HepG2 (cell line): Measurements from ENCODE around the gene CXCL17. TPM values are rescaled to one million over a fixed set of nuclear protein-coding genes. Genes with fewer than 3 reads are reported as not detected.

Experiments
- AKAP8 ChIP-seq: sonication (generic); formaldehyde crosslinking; IDR thresholded peaks from 2 replicates; pipeline ENCODE4 v1.5.1; 2020; ENCODE audit warnings: mild to moderate bottlenecking, missing genetic modification reagents
- ARID2 ChIP-seq: sonication (generic); formaldehyde crosslinking; IDR thresholded peaks from 2 replicates; pipeline ENCODE4 v1.8.1; 2022; ENCODE audit warnings: mild to moderate bottlenecking, missing genetic modification reagents, borderline replicate concordance
- EZH2 ChIP-seq: conservative IDR thresholded peaks from 2 replicates; pipeline ENCODE4 v1.6.1; 2012; ENCODE audit warnings: mild to moderate bottlenecking, low read depth, low read length, moderate library complexity
- HNF4A ChIP-seq: sonication (generic); formaldehyde crosslinking; IDR thresholded peaks from 2 replicates; pipeline ENCODE4 v1.4.0; 2020; ENCODE audit warnings: missing genetic modification reagents
- KMT2B ChIP-seq: IDR thresholded peaks from 2 replicates; pipeline ENCODE4 v1.6.1; 2016; ENCODE audit warnings: missing genetic modification reagents, missing compliant biosample characterization
- PRDM15 ChIP-seq: sonication (generic); formaldehyde crosslinking; IDR thresholded peaks from 2 replicates; pipeline ENCODE4 v1.4.0; 2020; ENCODE audit warnings: missing genetic modification reagents
- RFX1 ChIP-seq: fragments of 450-650 bp; IDR thresholded peaks from 2 replicates; pipeline ENCODE4 v1.6.1; 2017
- SALL1 ChIP-seq: sonication (generic); formaldehyde crosslinking; IDR thresholded peaks from 2 replicates; pipeline ENCODE4 v1.8.0; 2022; ENCODE audit warnings: mild to moderate bottlenecking, missing genetic modification reagents
- STAT5B ChIP-seq: sonication (generic); formaldehyde crosslinking; IDR thresholded peaks from 2 replicates; pipeline ENCODE4 v1.4.0; 2020; ENCODE audit warnings: missing genetic modification reagents
- ZFY ChIP-seq: sonication (generic); formaldehyde crosslinking; IDR thresholded peaks from 2 replicates; pipeline ENCODE4 v1.4.0; 2020; ENCODE audit warnings: missing genetic modification reagents
- ZNF326 ChIP-seq: sonication (generic); formaldehyde crosslinking; IDR thresholded peaks from 2 replicates; pipeline ENCODE4 v1.4.0; 2020; ENCODE audit warnings: missing genetic modification reagents, borderline replicate concordance
- ZNF451 ChIP-seq: sonication (generic); formaldehyde crosslinking; IDR thresholded peaks from 2 replicates; pipeline ENCODE4 v1.5.0; 2020; ENCODE audit warnings: mild to moderate bottlenecking, missing genetic modification reagents
- ZNF546 ChIP-seq: sonication (generic); formaldehyde crosslinking; conservative IDR thresholded peaks from 2 replicates; pipeline ENCODE4 v1.8.1; 2023; ENCODE audit warnings: mild to moderate bottlenecking, missing genetic modification reagents
- ZNF724P ChIP-seq: sonication (generic); formaldehyde crosslinking; IDR thresholded peaks from 2 replicates; pipeline ENCODE4 v1.8.0; 2022; ENCODE audit warnings: missing genetic modification reagents, borderline replicate concordance
- ZSCAN31 ChIP-seq: sonication (generic); formaldehyde crosslinking; IDR thresholded peaks from 2 replicates; pipeline ENCODE4 v1.5.0; 2020; ENCODE audit warnings: low read depth, mild to moderate bottlenecking, missing genetic modification reagents
- polyA plus RNA-seq, 8 experiments: library from polyadenylated mRNA; depleted of rRNA in 3 of 8; stranded (reverse) in 7 of 8; unstranded in 1 of 8; fragments of >200 nt; fragmentation: Illumina TruSeq in 4 of 8; extraction: Trizol in 4 of 8; gene quantifications; 2 replicates each; pipeline versions ENCODE4 v1.2.1 to v1.2.3, GENCODE V29; 2011 to 2016; ENCODE audit warnings: low read depth in 4 of 8, missing spikeins in 1 of 8, mixed read lengths in 1 of 8; ENCODE audit not compliant: insufficient read depth in 1 of 8
- total RNA-seq, 5 experiments: library from RNA; depleted of rRNA; stranded (reverse); fragments of >200 nt; fragmentation: Illumina TruSeq; extraction: Trizol; gene quantifications; 2 replicates each; pipeline ENCODE4 v1.2.3, GENCODE V29; 2016; ENCODE audit warnings: low read depth in 1 of 5
- TF ChIP-seq, protein P1 (sequence below): sonication (generic); formaldehyde crosslinking; IDR thresholded peaks from 2 replicates; pipeline ENCODE4 v1.5.1; 2020; ENCODE audit warnings: mild to moderate bottlenecking, missing genetic modification reagents, moderate library complexity
- TF ChIP-seq, protein P2 (sequence below): IDR thresholded peaks from 2 replicates; pipeline ENCODE4 v1.6.1; 2012; ENCODE audit warnings: inconsistent platforms
- TF ChIP-seq, protein P3 (sequence below): sonication (generic); formaldehyde crosslinking; conservative IDR thresholded peaks from 2 replicates; pipeline ENCODE4 v1.4.0; 2020; ENCODE audit warnings: mild to moderate bottlenecking, missing genetic modification reagents, moderate library complexity

The CXCL17 gene
- total and polyA plus RNA-seq, 2 of the 13 experiments (the other 11 are each of a cell fraction or from before 2014, with no cell fraction given) = 0.12 TPM; not detected in 1

GRCh38 chr19:42422901-42423461, 19.8 kb downstream of the CXCL17 start (continued):
- TF ChIP-seq ZNF724P (CRISPR knock-in tag) (no peak), ZSCAN31 (CRISPR knock-in tag) (no peak), ZNF546 (CRISPR knock-in tag) (no peak), EZH2 (no peak), ZNF326 (CRISPR knock-in tag) (no peak), ZNF451 (CRISPR knock-in tag) (no peak), HNF4A (peak; percentile 58), SALL1 (peak; percentile 20; the same call in 1 of the 2 replicates), RFX1 (0 out of 2 replicates have a peak, but pooled peaks have one; percentile 19), STAT5B (CRISPR knock-in tag) (no peak), PRDM15 (CRISPR knock-in tag) (peak; percentile 63; the same call in 1 of the 2 replicates), ZFY (CRISPR knock-in tag) (no peak), KMT2B (no peak), ARID2 (CRISPR knock-in tag) (no peak), AKAP8 (0 out of 2 replicates have a peak, but pooled peaks have one; percentile 37)
- TF ChIP-seq, protein P1, sequence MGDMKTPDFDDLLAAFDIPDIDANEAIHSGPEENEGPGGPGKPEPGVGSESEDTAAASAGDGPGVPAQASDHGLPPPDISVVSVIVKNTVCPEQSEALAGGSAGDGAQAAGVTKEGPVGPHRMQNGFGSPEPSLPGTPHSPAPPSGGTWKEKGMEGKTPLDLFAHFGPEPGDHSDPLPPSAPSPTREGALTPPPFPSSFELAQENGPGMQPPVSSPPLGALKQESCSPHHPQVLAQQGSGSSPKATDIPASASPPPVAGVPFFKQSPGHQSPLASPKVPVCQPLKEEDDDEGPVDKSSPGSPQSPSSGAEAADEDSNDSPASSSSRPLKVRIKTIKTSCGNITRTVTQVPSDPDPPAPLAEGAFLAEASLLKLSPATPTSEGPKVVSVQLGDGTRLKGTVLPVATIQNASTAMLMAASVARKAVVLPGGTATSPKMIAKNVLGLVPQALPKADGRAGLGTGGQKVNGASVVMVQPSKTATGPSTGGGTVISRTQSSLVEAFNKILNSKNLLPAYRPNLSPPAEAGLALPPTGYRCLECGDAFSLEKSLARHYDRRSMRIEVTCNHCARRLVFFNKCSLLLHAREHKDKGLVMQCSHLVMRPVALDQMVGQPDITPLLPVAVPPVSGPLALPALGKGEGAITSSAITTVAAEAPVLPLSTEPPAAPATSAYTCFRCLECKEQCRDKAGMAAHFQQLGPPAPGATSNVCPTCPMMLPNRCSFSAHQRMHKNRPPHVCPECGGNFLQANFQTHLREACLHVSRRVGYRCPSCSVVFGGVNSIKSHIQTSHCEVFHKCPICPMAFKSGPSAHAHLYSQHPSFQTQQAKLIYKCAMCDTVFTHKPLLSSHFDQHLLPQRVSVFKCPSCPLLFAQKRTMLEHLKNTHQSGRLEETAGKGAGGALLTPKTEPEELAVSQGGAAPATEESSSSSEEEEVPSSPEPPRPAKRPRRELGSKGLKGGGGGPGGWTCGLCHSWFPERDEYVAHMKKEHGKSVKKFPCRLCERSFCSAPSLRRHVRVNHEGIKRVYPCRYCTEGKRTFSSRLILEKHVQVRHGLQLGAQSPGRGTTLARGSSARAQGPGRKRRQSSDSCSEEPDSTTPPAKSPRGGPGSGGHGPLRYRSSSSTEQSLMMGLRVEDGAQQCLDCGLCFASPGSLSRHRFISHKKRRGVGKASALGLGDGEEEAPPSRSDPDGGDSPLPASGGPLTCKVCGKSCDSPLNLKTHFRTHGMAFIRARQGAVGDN (CRISPR knock-in tag) = peak; percentile 51
- TF ChIP-seq, protein P2, sequence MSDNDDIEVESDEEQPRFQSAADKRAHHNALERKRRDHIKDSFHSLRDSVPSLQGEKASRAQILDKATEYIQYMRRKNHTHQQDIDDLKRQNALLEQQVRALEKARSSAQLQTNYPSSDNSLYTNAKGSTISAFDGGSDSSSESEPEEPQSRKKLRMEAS = peak; percentile 21; the same call in 1 of the 2 replicates
- TF ChIP-seq, protein P3, sequence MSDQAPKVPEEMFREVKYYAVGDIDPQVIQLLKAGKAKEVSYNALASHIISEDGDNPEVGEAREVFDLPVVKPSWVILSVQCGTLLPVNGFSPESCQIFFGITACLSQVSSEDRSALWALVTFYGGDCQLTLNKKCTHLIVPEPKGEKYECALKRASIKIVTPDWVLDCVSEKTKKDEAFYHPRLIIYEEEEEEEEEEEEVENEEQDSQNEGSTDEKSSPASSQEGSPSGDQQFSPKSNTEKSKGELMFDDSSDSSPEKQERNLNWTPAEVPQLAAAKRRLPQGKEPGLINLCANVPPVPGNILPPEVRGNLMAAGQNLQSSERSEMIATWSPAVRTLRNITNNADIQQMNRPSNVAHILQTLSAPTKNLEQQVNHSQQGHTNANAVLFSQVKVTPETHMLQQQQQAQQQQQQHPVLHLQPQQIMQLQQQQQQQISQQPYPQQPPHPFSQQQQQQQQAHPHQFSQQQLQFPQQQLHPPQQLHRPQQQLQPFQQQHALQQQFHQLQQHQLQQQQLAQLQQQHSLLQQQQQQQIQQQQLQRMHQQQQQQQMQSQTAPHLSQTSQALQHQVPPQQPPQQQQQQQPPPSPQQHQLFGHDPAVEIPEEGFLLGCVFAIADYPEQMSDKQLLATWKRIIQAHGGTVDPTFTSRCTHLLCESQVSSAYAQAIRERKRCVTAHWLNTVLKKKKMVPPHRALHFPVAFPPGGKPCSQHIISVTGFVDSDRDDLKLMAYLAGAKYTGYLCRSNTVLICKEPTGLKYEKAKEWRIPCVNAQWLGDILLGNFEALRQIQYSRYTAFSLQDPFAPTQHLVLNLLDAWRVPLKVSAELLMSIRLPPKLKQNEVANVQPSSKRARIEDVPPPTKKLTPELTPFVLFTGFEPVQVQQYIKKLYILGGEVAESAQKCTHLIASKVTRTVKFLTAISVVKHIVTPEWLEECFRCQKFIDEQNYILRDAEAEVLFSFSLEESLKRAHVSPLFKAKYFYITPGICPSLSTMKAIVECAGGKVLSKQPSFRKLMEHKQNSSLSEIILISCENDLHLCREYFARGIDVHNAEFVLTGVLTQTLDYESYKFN = 0 out of 2 replicates have a peak, but pooled peaks have one; percentile 30
